Endometrial microvascular endothelial cells (primary cell): Measurements from ENCODE around the gene DMD. TPM values are rescaled to one million over a fixed set of nuclear protein-coding genes. Genes with fewer than 3 reads are reported as not detected.
"Not testable (repeated sequence)": the region's sequence is repeated elsewhere in the genome, so short reads cannot be mapped to it uniquely, and the experiment has no call there.

ENCODE experiments used
- in situ Hi-C: cut with HindIII; loops from 2 replicates; pipeline ENCODE4 v1.10.0; 2017; ENCODE audit warnings: low sequenced_read_pairs, low pct_unique_long_range_greater_than_20kb; ENCODE audit errors: inconsistent ontology term
- total RNA-seq: library from RNA; depleted of rRNA; stranded (reverse); fragments of >200 nt; gene quantifications from one replicate; pipeline ENCODE4 v1.2.3, GENCODE V29; 2015; ENCODE audit errors: inconsistent ontology term

DMD gene
- total RNA-seq, 1 donor from 2014 or later, result 1.2 TPM

DNA sequence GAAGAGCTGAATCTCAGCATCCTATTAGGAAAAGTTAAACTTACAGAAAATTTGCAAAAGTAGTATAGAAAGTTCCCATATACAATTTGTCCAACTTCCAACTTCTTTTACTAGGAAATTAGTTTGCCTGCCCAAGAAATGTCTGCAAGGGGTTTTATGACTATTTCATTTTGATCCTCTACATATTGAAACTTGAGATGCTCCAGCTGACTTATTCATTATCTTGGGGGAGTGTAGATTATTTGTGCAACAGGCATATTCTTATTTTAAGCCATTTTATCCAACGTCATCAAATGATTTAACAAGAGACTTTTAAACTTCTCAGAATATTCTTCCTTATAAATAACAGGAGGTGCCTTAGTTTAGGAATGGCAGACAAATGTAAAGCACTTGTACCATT is 1822.4 kb downstream of the DMD start:
- in situ Hi-C loops, result no loop called here

DNA sequence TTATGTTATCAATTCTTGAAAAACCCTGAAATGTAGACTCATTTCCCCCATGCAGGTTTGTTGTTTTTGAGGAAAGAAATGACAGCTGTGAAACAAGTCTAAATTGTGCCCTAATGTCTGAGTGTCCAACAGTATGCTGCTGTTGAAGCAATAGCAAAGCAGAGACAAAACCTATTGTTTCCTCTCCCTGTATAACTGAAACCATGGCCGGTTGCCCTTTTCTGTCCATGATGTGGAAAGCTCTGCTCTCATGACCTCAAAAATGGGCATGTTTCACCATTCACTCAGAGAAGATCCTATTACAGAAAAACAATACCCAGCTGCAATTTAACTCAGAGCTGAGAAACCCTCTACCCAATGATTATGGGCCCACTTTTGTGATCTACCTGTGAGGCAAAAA is 1826.9 kb downstream of the DMD start:
- in situ Hi-C loops, result no loop called here

GRCh38 chrX:31383991-31384390 is 1827.4 kb downstream of the DMD start:
- in situ Hi-C loops, result no loop called here

- in situ Hi-C loops, result not testable (repeated sequence)
Observed at GRCh38 chrX:31378973-31379372, 1832.4 kb downstream of the DMD start.

DNA sequence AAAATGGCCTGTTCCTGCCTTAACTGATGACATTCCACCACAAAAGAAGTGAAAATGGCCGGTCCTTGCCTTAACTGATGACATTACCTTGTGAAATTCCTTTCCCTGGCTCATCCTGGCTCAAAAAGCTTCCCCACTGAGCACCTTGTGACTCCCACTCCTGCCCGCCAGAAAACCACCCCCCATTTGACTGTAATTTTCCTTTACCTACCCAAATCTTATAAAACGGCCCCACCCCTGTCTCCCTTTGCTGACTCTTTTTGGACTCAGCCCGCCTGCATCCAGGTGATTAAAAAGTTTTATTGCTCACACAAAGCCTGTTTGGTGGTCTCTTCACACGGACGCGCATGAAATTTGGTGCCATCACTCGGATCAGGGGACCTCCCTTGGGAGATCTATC is 1833.5 kb downstream of the DMD start:
- in situ Hi-C loops, result not testable (repeated sequence)

GRCh38 chrX:31376408-31377022 is 1834.8 kb downstream of the DMD start:
- in situ Hi-C loops, result no loop called here

- in situ Hi-C loops, result no loop called here
Observed at GRCh38 chrX:31374786-31375185, 1836.6 kb downstream of the DMD start.

DNA sequence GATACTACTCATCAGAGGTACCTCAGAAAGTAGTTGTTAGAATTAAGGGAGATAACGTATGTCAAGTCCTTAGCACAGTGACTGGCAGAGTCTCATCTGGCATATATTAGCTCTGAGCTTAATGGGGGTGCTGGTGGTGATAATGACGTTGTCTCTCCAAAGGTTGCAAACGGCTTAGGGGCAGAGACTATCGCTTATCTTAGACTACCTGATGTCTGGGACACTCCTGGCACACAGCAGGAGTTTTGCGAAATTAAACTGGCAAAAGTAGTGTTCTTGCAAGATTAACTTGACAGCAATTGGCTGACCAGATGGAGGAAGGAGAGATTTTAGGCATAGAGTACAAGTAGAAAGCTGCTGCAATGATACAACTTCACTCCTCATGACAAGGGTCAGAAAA is 1839.4 kb downstream of the DMD start:
- in situ Hi-C loops, result no loop called here

GRCh38 chrX:31367816-31368215 is 1843.5 kb downstream of the DMD start:
- in situ Hi-C loops, result no loop called here

DNA sequence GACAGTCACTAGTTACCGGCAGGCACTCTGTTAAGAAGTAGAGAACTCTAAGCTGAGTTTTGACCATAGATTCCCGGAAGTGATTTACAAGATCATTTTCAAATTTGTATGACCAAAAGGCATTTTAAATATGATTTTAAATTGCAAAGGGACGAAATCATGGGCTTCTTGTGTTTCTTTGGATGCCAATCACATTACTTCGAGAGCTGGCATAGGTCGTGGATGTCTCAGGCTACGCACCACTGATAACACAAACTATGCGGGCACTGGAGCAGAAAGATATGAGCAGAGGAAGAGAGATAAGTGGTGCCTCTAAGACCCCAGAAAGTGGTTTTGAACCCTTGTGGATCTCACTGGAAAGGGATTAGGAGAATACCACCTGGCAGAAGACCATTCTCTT is 1845.3 kb downstream of the DMD start:
- in situ Hi-C loops, result no loop called here

- in situ Hi-C loops, result no loop called here
Observed at GRCh38 chrX:31356275-31357212, 1854.8 kb downstream of the DMD start.

- in situ Hi-C loops, result no loop called here
Observed at GRCh38 chrX:31355206-31355955, 1856.0 kb downstream of the DMD start.

DNA sequence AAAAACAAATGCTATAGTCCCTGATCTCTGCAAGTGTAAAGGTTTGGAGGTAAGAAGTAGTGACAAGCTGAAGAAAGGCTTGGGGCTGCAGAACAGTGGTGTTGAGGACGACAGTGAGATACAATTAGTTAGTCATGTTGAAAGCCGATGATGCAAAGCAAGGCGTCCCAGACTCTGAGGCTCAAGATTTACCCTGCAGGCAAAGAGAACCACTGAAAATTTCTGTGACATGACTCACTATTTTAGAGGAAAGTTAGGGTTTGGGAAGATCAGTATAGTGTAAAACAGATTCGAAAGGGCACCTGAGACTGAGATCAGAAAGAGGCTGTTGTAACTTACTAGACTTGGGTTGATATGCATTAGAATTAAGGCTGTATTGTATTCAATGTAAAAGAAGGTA is 1858.3 kb downstream of the DMD start:
- in situ Hi-C loops, result no loop called here

DNA sequence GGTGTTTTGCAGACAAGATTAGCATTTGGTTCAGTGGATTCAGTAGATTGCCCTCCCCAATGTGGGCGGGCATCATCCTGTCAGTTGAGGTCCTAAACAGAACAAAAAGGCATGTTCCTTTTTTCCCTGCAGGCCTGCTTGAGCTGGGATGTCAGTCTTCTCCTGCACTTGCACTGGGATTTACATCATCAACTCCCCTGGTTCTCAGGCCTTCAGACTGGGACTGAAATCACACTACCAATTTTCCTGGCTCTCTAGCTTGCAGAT is 1860.6 kb downstream of the DMD start:
- in situ Hi-C loops, result no loop called here

GRCh38 chrX:31349515-31349914 is 1861.8 kb downstream of the DMD start:
- in situ Hi-C loops, result no loop called here

- in situ Hi-C loops, result no loop called here
Observed at GRCh38 chrX:31340587-31340986, 1870.8 kb downstream of the DMD start.

GRCh38 chrX:31338991-31339350 is 1872.4 kb downstream of the DMD start:
- in situ Hi-C loops, result no loop called here

GRCh38 chrX:31337332-31337731 is 1874.0 kb downstream of the DMD start:
- in situ Hi-C loops, result no loop called here

- in situ Hi-C loops, result no loop called here
Observed at GRCh38 chrX:31336419-31336818, 1874.9 kb downstream of the DMD start.

DNA sequence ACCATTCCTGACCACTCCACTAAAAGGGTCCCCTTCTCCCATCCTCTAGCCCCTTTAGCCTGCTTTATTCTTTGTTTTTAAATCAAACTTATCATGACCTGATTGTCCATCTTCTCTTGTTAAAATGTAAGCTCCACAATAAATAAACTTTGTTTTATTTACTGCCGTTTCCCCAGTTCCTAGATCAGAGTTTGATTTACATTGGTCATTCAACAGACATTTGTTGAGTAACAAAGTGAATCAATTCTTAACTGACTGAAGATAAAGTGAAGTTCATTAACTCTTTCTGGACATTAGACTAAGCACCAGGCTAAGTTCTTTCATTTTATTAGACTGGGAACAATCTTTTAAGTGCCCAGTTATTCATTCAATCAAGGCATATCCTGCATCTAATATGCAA is 1876.4 kb downstream of the DMD start:
- in situ Hi-C loops, result no loop called here
